ENCODE data around the gene COL15A1. TPM values are rescaled to one million over a fixed set of nuclear protein-coding genes. Genes with fewer than 3 reads are reported as not detected.

COL15A1 gene
- total RNA-seq, 1 experiment from 2014 or later: 7.6 TPM

DNA sequence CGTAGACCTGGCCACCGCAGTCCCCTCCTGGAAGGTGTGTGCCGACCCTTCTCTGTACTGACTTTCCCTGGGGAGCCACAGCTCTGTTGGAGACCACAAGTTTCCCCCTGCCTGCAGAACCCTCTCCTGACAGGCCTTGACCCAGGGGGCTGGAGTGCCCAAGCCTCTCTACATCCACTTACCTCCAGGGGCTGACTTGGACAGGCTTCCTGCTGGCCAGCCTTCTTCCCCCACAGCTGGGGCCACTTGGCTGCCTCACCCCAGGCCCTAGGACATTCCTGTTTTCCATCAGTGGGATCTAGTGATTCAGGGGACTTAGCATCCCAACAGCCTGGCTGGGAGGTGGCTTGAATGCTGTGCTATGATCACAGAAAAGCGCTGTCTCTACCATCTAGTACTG is 23.6 kb downstream of the COL15A1 start:
- no peaks in the 10 kb centered on the region for H3K9me3 ChIP-seq (replicated peaks)
- no peak for DNase-seq
- no peaks in the 10 kb centered on the region for H3K27me3 ChIP-seq

DNA sequence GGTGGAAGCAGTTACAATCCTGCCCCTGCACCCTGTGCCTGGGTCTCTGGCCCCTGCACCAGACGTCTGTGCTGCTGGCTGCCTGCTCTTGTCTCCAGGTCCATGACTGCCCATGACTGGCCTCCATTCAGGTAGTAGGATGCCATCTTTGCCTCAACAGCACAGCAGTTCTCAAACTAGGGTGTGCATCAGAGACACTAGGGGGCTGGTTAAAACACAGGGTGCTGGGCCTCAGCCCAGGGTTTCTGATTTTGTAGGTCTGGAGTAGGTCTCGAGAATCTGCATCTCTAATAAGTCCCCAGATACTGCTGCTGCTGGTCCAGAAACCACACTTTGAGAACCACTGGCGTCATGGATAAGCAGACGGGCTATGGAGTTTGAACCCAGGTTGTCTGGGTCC is 24.0 kb downstream of the COL15A1 start:
- no peak overlapping the region for H3K27ac ChIP-seq
- no peak for DNase-seq
- H3K36me3 ChIP-seq: no peaks in the 10 kb centered on the region
- H3K27me3 ChIP-seq: no peaks in the 10 kb centered on the region
- no peak overlapping the region for H3K4me3 ChIP-seq
- peaks cover 31% of the 10 kb centered on the region for H3K4me1 ChIP-seq
- H3K9me3 ChIP-seq (replicated peaks): no peaks in the 10 kb centered on the region

More for the DNA sequence above, 23.6 kb downstream of the COL15A1 start:
- Histone ChIP-seq H3K27ac (no peak overlapping the region), H3K36me3 (no peaks in the 10 kb centered on the region), H3K4me1 (peaks cover 31% of the 10 kb centered on the region), H3K4me3 (no peak overlapping the region)

DNA sequence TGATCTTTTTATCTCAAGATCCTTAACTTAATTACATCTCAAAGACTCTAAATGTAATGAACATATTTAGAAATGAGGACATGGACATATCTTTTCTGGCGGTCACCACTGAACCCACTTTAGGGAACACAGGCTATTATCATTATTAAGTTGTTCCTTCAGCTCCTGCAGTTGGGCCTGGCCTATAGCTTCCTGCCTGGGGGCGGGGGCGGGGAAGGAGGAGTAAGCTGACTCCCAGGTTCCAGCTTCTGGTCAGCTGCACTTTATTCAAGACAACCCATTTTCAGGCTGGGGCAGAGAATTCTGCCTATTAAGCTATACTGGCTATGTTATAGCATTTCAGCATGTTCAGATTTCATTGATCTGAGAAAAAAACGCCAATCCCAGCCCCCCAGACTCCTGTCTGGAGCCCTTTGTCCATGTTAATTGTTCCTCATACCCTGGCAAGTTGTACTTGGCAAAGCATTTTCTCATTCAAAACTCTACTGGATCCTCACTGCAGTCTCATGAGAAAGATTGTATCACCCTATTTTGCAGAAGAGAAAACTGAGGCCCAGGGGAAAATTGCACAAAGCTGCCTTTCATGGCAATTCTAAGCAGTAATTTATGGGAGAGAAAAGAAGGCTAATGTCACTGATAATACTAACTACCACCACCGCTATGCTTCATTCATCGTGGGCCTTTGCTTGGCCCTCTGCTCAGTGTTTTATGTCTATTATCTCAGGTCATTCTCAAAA is 25.1 kb downstream of the COL15A1 start:
- H3K4me1 ChIP-seq: peaks cover 35% of the 10 kb centered on the region
- H3K9me3 ChIP-seq (replicated peaks): no peaks in the 10 kb centered on the region

DNA sequence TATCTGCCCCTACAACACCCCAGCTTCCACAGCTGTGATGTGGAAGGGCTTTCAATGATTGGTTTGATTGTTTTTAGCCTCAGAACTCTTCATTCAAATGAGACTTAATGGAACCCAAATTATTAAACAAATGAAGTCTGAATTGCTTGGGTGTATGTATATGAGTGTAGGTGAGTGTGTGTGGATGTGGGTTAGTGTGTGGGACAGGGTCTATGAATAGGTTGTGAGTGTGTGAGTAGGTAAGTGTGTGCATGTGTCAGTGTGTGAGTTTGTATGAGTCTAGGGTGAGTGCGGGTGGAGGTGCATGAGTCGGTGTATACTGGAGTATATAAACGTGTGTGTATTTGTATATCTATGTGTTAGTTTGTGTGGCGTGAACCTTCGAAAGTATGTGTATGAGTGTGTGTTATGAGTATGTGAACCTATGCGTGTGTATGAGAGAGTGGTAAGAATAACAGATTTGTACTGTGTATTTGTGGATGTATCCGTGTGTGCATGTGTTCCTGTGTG is 26.9 kb downstream of the COL15A1 start:
- no peak for DNase-seq

More for the DNA sequence above, 25.1 kb downstream of the COL15A1 start:
- no peak for DNase-seq
- no peaks in the 10 kb centered on the region for H3K27me3 ChIP-seq
- H3K4me3 ChIP-seq: no peak overlapping the region
- no peak overlapping the region for H3K27ac ChIP-seq
- H3K36me3 ChIP-seq: no peaks in the 10 kb centered on the region

DNA sequence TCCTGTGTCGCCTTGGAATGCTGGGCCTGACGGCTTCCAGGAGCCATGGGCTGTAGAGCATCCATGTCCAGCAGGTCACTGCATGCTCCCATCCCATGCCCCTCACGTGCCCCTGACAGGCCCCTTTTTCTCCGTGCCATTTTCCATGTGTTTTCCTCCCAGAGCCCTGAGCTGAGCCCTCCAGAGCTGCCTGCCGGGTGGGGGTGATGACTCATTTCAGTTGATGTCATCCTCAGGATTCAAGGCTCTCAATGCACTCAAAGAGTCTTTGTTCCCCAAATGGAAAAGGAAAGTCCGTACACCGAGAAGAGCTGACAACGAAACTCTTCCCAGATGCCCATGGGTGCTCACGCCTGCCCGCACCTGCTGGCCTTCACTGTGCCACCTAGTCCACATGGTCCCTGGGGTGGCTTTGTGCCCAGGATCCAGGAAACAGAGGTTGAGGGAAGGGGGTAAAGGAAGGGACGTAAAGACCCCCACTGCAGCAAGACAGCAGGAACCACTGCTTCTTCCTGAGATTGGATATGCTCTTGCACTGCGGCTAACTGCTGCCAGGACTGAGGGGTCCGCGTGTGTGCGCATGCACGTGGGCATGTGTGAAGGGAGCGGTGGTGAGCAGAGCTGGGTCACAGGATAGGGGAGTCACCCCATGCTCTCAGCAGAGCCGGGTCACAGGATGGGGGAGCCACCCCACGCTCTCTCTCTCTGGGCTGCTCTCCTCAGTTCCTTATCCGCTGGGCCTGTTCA is 27.6 kb downstream of the COL15A1 start:
- H3K36me3 ChIP-seq: no peaks in the 10 kb centered on the region
- no peaks in the 10 kb centered on the region for H3K9me3 ChIP-seq (replicated peaks)
- peaks cover 39% of the 10 kb centered on the region for H3K4me1 ChIP-seq
- peak overlapping the region; percentile 44 for H3K4me3 ChIP-seq
- H3K27ac ChIP-seq: peak overlapping the region; percentile 91
- DNase-seq: peak; percentile 89 to 94
- no peaks in the 10 kb centered on the region for H3K27me3 ChIP-seq

More for the DNA sequence above, 26.9 kb downstream of the COL15A1 start:
- Histone ChIP-seq H3K27me3 (no peaks in the 10 kb centered on the region), H3K4me3 (no peak overlapping the region), H3K4me1 (peaks cover 39% of the 10 kb centered on the region), H3K27ac (peak overlapping the region; percentile 91), H3K36me3 (no peaks in the 10 kb centered on the region), H3K9me3 (replicated peaks) (no peaks in the 10 kb centered on the region)

DNA sequence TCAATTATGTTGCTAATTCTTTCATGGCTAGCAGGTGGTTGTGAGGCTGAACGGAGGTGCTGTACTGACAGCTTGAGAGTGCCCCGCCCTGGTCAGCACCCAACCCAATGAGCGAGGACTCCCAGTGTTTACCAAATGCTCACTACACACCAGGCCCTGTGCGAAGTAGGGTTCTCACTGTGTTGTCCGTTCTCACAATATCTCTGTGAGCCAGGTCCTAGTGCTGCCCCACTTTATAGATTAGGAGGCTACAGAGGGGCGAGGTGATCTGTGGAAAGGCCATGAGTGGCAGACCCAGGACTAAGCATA is 28.2 kb downstream of the COL15A1 start:
- no peaks in the 10 kb centered on the region for H3K27me3 ChIP-seq
- H3K4me1 ChIP-seq: peaks cover 39% of the 10 kb centered on the region
- peak overlapping the region; percentile 91 for H3K27ac ChIP-seq
- no peaks in the 10 kb centered on the region for H3K9me3 ChIP-seq (replicated peaks)
- no peaks in the 10 kb centered on the region for H3K36me3 ChIP-seq
- no peak for DNase-seq
- H3K4me3 ChIP-seq: no peak overlapping the region

DNA sequence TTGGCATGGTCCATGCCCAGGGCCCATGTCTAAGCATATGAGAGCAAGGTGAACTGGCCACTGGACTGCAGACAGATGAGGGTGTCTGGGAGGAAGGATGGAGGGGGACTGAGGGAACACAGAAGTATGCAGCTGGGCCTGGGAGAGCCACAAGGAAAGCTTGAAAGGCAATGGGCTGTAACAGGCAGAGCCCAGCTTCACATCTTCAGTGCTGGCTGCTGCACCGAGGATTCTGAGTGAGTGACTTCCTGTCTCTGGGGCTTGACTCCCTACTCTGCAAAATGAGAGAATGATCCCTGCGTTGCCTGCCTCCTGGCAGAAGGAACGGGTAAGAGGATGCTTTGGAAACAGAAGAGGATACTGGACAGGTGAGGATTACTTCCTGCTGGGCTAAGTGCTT is 29.0 kb downstream of the COL15A1 start:
- Histone ChIP-seq H3K27ac (no peak overlapping the region), H3K36me3 (no peaks in the 10 kb centered on the region), H3K4me1 (peaks cover 40% of the 10 kb centered on the region), H3K27me3 (no peaks in the 10 kb centered on the region), H3K4me3 (no peak overlapping the region), H3K9me3 (replicated peaks) (no peaks in the 10 kb centered on the region)
- peak in 1 of 2 experiments; percentile 66 for DNase-seq

GRCh38 chr9:98973171-98973570 is 29.5 kb downstream of the COL15A1 start:
- Histone ChIP-seq H3K9me3 (replicated peaks) (no peaks in the 10 kb centered on the region), H3K27ac (no peak overlapping the region), H3K4me3 (no peak overlapping the region), H3K4me1 (peaks cover 44% of the 10 kb centered on the region), H3K36me3 (no peaks in the 10 kb centered on the region), H3K27me3 (no peaks in the 10 kb centered on the region)
- no peak for DNase-seq

GRCh38 chr9:98973576-98973975 is 29.9 kb downstream of the COL15A1 start:
- Histone ChIP-seq H3K36me3 (no peaks in the 10 kb centered on the region), H3K4me1 (peaks cover 48% of the 10 kb centered on the region), H3K9me3 (replicated peaks) (no peaks in the 10 kb centered on the region), H3K27ac (no peak overlapping the region), H3K27me3 (no peaks in the 10 kb centered on the region), H3K4me3 (no peak overlapping the region)
- no peak for DNase-seq

- no peaks in the 10 kb centered on the region for H3K9me3 ChIP-seq (replicated peaks)
- H3K27me3 ChIP-seq: no peaks in the 10 kb centered on the region
- H3K4me3 ChIP-seq: no peak overlapping the region
- DNase-seq: no peak
- no peaks in the 10 kb centered on the region for H3K36me3 ChIP-seq
- H3K4me1 ChIP-seq: peaks cover 54% of the 10 kb centered on the region
- H3K27ac ChIP-seq: no peak overlapping the region
Measured at GRCh38 chr9:98974106-98974505, 30.4 kb downstream of the COL15A1 start.

- no peak for DNase-seq
- Histone ChIP-seq H3K9me3 (replicated peaks) (no peaks in the 10 kb centered on the region), H3K4me3 (no peak overlapping the region), H3K27me3 (no peaks in the 10 kb centered on the region), H3K27ac (no peak overlapping the region), H3K36me3 (no peaks in the 10 kb centered on the region), H3K4me1 (peaks cover 56% of the 10 kb centered on the region)
Measured at GRCh38 chr9:98974554-98974953, 30.8 kb downstream of the COL15A1 start.

GRCh38 chr9:98974994-98975712 is 31.4 kb downstream of the COL15A1 start:
- no peaks in the 10 kb centered on the region for H3K36me3 ChIP-seq
- no peaks in the 10 kb centered on the region for H3K27me3 ChIP-seq
- H3K4me3 ChIP-seq: no peak overlapping the region
- H3K27ac ChIP-seq: no peak overlapping the region
- peaks cover 56% of the 10 kb centered on the region for H3K4me1 ChIP-seq
- DNase-seq: peak; percentile 66 to 77
- no peaks in the 10 kb centered on the region for H3K9me3 ChIP-seq (replicated peaks)

DNA sequence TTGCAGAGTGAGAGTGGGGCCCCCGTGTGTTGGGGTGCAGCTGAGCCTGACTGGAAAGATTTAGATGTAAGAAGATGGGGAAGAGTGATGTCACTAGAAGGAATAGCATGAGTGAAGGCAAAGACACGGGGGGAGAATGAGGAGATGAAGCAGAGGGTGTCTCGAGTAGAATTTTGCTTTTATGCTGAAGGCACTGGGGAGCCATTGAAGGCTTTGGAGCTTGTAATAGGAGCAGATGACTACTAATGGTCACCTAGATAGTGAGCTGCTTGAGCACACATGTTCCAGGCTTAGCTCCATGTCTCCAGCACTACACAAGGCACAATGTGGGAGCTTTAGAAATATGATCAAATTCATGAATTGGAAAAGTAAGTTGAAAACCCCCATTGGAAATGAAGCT is 32.1 kb downstream of the COL15A1 start:
- H3K36me3 ChIP-seq: no peaks in the 10 kb centered on the region

GRCh38 chr9:98977246-98977714 is 33.6 kb downstream of the COL15A1 start:
- no peaks in the 10 kb centered on the region for H3K36me3 ChIP-seq
- peaks cover 43% of the 10 kb centered on the region for H3K4me1 ChIP-seq
- no peak overlapping the region for H3K27ac ChIP-seq

More for the DNA sequence above, 32.1 kb downstream of the COL15A1 start:
- no peaks in the 10 kb centered on the region for H3K9me3 ChIP-seq (replicated peaks)
- H3K27ac ChIP-seq: no peak overlapping the region
- H3K4me1 ChIP-seq: peaks cover 56% of the 10 kb centered on the region
- no peak overlapping the region for H3K4me3 ChIP-seq
- no peak for DNase-seq
- H3K27me3 ChIP-seq: no peaks in the 10 kb centered on the region

DNA sequence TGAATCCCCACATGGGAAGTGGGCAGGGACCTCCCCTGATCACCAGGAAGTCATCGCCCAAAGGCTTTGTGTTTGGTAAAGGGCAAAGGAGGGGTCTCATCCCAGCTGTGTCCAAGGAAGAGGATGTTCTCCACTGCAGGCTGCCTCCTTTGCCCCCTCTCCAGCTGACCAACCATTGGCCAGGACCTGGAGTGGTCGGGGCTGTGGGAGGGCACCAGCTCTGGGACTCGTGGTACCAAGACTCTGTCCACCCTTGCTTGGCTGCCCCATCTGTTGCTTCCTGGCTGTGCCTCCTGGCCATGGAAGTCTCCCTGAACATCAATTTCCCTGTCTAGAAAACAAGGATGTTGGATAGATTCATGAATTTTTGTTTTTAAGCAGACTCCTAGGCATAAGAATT is 34.1 kb downstream of the COL15A1 start:
- Histone ChIP-seq H3K4me1 (peaks cover 41% of the 10 kb centered on the region), H3K27ac (no peak overlapping the region), H3K27me3 (no peaks in the 10 kb centered on the region), H3K9me3 (replicated peaks) (no peaks in the 10 kb centered on the region), H3K4me3 (no peak overlapping the region), H3K36me3 (no peaks in the 10 kb centered on the region)
- DNase-seq: no peak

More at GRCh38 chr9:98977246-98977714, 33.6 kb downstream of the COL15A1 start:
- no peaks in the 10 kb centered on the region for H3K27me3 ChIP-seq
- H3K9me3 ChIP-seq (replicated peaks): no peaks in the 10 kb centered on the region
- no peak overlapping the region for H3K4me3 ChIP-seq
- no peak for DNase-seq

Measured in SJCRH30 (cell line).